Lung (tissue), 12 donors: ENCODE results near the gene BAHCC1. TPM values are rescaled to one million over a fixed set of nuclear protein-coding genes. Genes with fewer than 3 reads are reported as not detected.

ENCODE experiments used
- ATAC-seq: fragments of 200-7000 bp; cut with Tn5 transposase; one replicate; pipeline ENCODE4 v1.9.1; 2020; ENCODE audit warnings: moderate number of reproducible peaks; ENCODE audit not compliant: insufficient read depth, low FRiP score
- DNase-seq, 3 donors: peaks; one replicate each; pipeline ENCODE4 v3.0.0-alpha.2; 2013 to 2017
- H3K27ac ChIP-seq, 2 donors: one replicate each; pipeline ENCODE4 v1.5.1; 2013; ENCODE audit warnings: mild to moderate bottlenecking in 2 of 2, moderate library complexity in 2 of 2, control low read depth in 1 of 2, inconsistent platforms in 1 of 2, low read depth in 1 of 2, low read length in 1 of 2
- H3K27me3 ChIP-seq, 3 donors: one replicate each; pipeline ENCODE4 v1.5.1; 2013; ENCODE audit warnings: low read length in 2 of 3; ENCODE audit not compliant: control insufficient read depth in 3 of 3, insufficient read depth in 3 of 3
- H3K36me3 ChIP-seq, 4 donors: one replicate each; pipeline ENCODE4 v1.5.1; 2013; ENCODE audit warnings: low read length in 4 of 4, mild to moderate bottlenecking in 1 of 4, moderate library complexity in 1 of 4; ENCODE audit not compliant: control insufficient read depth in 4 of 4, insufficient read depth in 4 of 4
- H3K4me1 ChIP-seq, 5 donors: one replicate each; pipeline ENCODE4 v1.5.1; 2013; ENCODE audit warnings: low read length in 5 of 5, mild to moderate bottlenecking in 2 of 5, moderate library complexity in 1 of 5; ENCODE audit not compliant: control insufficient read depth in 5 of 5, insufficient read depth in 5 of 5
- H3K4me3 ChIP-seq: one replicate; pipeline ENCODE4 v1.5.1; 2013; ENCODE audit warnings: mild to moderate bottlenecking, control low read depth, moderate library complexity
- H3K9ac ChIP-seq, 2 donors: one replicate each; pipeline ENCODE4 v1.5.1; 2013; ENCODE audit warnings: low read length in 2 of 2, control low read depth in 1 of 2; ENCODE audit not compliant: insufficient read depth in 1 of 2
- H3K9me3 ChIP-seq, 4 donors: one replicate each; pipeline ENCODE4 v1.5.1; 2013; ENCODE audit warnings: low read length in 3 of 4, mild to moderate bottlenecking in 1 of 4, moderate library complexity in 1 of 4; ENCODE audit not compliant: control insufficient read depth in 4 of 4, insufficient read depth in 3 of 4
- CTCF ChIP-seq: IDR thresholded peaks from 2 replicates; pipeline ENCODE4 v1.5.1; 2012; ENCODE audit warnings: mild to moderate bottlenecking; ENCODE audit errors: control extremely low read depth, extremely low read depth
- WGBS, 2 donors: extraction: QIAGEN DNeasy Blood & Tissue Kit; methylation state at CpG; one replicate each; pipeline ENCODE4 v1.1.7; 2013; 5-methylcytosine and 5-hydroxymethylcytosine counted together
- polyA plus RNA-seq, 2 donors: library from polyadenylated mRNA; stranded (reverse); fragments of 200-250 nt; gene quantifications; one replicate each; pipeline ENCODE4 v1.2.1, GENCODE V29; 2013
- total RNA-seq, 2 donors: library from RNA; depleted of rRNA in 1 of 2; stranded (reverse); fragments of >200 nt in 1 of 2; gene quantifications; one replicate each; pipeline ENCODE4 v1.2.1, GENCODE V29; 2014 to 2021
- donor health status: control.
- donor health status: control.
- donor health status: Bipolar disorder and iron deficiency.
- donor health status: healthy.
- donor health status: DM: yes; HTN: yes; CAD: no.

Gene BAHCC1
- total and polyA plus RNA-seq, 4 donors = 7.6 to 24.9 (median 17.5) TPM

- H3K9ac ChIP-seq = no peak overlapping the region
- no peak for DNase-seq
- H3K4me3 ChIP-seq = no peak overlapping the region
- peaks cover 0 to 33% (median 6%) of the 10 kb centered on the region in 5 donors for H3K4me1 ChIP-seq
- TF ChIP-seq CTCF = no peak
- H3K36me3 ChIP-seq = no peaks in the 10 kb centered on the region
- ATAC-seq = no peak
- no peaks in the 10 kb centered on the region for H3K27me3 ChIP-seq
- no peaks in the 10 kb centered on the region for H3K9me3 ChIP-seq
- WGBS, 2 donors = 77 to 82% methylated on average over 10 of the region's 10 CpGs
- H3K27ac ChIP-seq = no peak overlapping the region
Measured at GRCh38 chr17:81487089-81487486, 91.8 kb downstream of the BAHCC1 start.

- no peaks in the 10 kb centered on the region for H3K36me3 ChIP-seq
- H3K4me3 ChIP-seq = peak overlapping the region; percentile 39
- peak overlapping the region; percentile 88 to 99 for H3K27ac ChIP-seq
- peak overlapping the region in 1 of 2 donors; percentile 25 for H3K9ac ChIP-seq
- peaks cover 0 to 27% (median under 1%) of the 10 kb centered on the region in 5 donors for H3K4me1 ChIP-seq
- TF ChIP-seq CTCF = no peak
- no peaks in the 10 kb centered on the region for H3K27me3 ChIP-seq
- DNase-seq = peak; percentile 83 to 89 (median 84)
- WGBS, 2 donors = 8 to 11% methylated on average over 72 to 87 of the region's 87 CpGs
- no peaks in the 10 kb centered on the region for H3K9me3 ChIP-seq
- ATAC-seq = peak; percentile 89
Measured at GRCh38 chr17:81487487-81488275, 92.4 kb downstream of the BAHCC1 start.

- no peak for TF ChIP-seq CTCF
- Histone ChIP-seq H3K9ac (peak overlapping the region in 1 of 2 donors; percentile 25), H3K27me3 (no peaks in the 10 kb centered on the region), H3K36me3 (no peaks in the 10 kb centered on the region), H3K4me3 (peak overlapping the region; percentile 39), H3K9me3 (no peaks in the 10 kb centered on the region), H3K27ac (peak overlapping the region; percentile 88 to 99), H3K4me1 (peaks cover 0 to 23% (median 0%) of the 10 kb centered on the region in 5 donors)
- DNase-seq (no peak), ATAC-seq (no peak)
- WGBS, 2 donors = 11 to 13% methylated on average over 36 to 52 of the region's 52 CpGs
Measured at GRCh38 chr17:81488276-81488860, 93.1 kb downstream of the BAHCC1 start.
